Measurements from ENCODE around the gene DMC1. TPM values are rescaled to one million over a fixed set of nuclear protein-coding genes. Genes with fewer than 3 reads are reported as not detected.

Gene DMC1
- total and polyA plus RNA-seq, 2 experiments from 2014 or later: 5.0 to 18.5 TPM

GRCh38 chr22:38503021-38503420 lies 67.0 kb downstream of the DMC1 start:
- H3K79me2 ChIP-seq (replicated peaks; ENCODE audit: insufficient read depth): peaks cover 80% of the 10 kb centered on the region
- Mint-ChIP-seq H3K4me3 (peak overlapping the region; percentile 98), H3K9me3 (no peaks in the 10 kb centered on the region; the same call in 2 of the 3 replicates), H3K4me1 (peaks cover 28% of the 10 kb centered on the region), H3K36me3 (ENCODE audit: low read depth) (peaks cover 77% of the 10 kb centered on the region), H3K27ac (peak overlapping the region; percentile 10; the same call in 1 of the 2 replicates), H3K27me3 (ENCODE audit: insufficient read depth, low read depth, poor library complexity) (peaks cover 24% of the 10 kb centered on the region)
- H4K20me1 ChIP-seq (replicated peaks; ENCODE audit: insufficient read depth): peaks cover 48% of the 10 kb centered on the region
- H3K36me3 ChIP-seq (ENCODE audit: insufficient read depth): peaks cover 46% of the 10 kb centered on the region
- no peaks in the 10 kb centered on the region for H3K27me3 ChIP-seq (ENCODE audit: insufficient read depth)
- H2AFZ ChIP-seq: no peak overlapping the region
- peak overlapping the region; percentile 78; the same call in 1 of the 2 replicates for H3K27ac ChIP-seq (ENCODE audit: low read depth)
- ATAC-seq (no peak), DNase-seq (ENCODE audit: low spot score) (no peak)
- H3K4me1 ChIP-seq (ENCODE audit: insufficient read depth): peaks cover 22% of the 10 kb centered on the region
- H3K4me3 ChIP-seq: peak overlapping the region; percentile 99
- peaks cover 35% of the 10 kb centered on the region for H3F3A ChIP-seq (replicated peaks; ENCODE audit: low read depth)
- peak overlapping the region; percentile 82 for H3K4me2 ChIP-seq
- no peaks in the 10 kb centered on the region for H3K9me2 ChIP-seq (ENCODE audit: insufficient read depth)
- TF ChIP-seq NANOG (IDR thresholded peaks at IDR 0.05; ENCODE audit: borderline replicate concordance): no peak
- TF ChIP-seq ETS1 (IDR thresholded peaks at IDR 0.05): no peak
- TF ChIP-seq JUNB (IDR thresholded peaks at IDR 0.05; ENCODE audit: unreplicated experiment): no peak
- no peak for TF ChIP-seq ZNF114 (CRISPR knock-in tag; IDR thresholded peaks at IDR 0.05)
- TF ChIP-seq CREB1 (CRISPR knock-in tag; IDR thresholded peaks at IDR 0.05; ENCODE audit: low read depth): no peak
- no peak for TF ChIP-seq CTCF (conservative IDR thresholded peaks at IDR 0.05; ENCODE audit: low read depth in 2 of 2)
- TF ChIP-seq ZNF462 (CRISPR knock-in tag; IDR thresholded peaks at IDR 0.05): no peak
- no peak for TF ChIP-seq EZH2 (IDR thresholded peaks at IDR 0.05; ENCODE audit: low read depth, unreplicated experiment)
